ENCODE data around the gene BTBD3.
A peak's percentile ranks its signal among the peaks of the same experiment; 100 is the strongest.

Gene BTBD3

DNA sequence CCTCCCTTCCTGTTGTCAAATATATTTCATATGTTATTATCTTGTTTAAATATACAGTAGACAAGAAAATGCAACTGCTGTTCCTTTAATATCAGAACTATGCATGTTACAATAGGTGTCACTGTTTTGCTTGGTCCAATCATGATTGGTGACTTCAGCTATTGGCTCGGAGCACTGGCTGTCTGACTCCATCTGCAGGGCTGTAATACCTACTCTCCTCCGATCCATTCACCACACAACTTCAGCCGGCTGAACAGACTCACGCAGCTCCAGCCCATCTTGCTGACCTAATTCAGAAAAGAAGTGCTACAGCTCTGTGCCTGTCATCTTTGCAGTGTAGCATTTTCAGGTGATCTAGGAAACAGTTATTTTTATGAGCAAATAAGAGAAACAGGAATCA, at the start of gene BTBD3:
Gene BTBD3 (plus strand): TSS at position 231 of the 400 bp plus-strand sequence. CDS start 383 bp downstream, outside the sequence.
- no peak for DNase-seq

GRCh38 chr20:11869641-11870040, 48.1 kb upstream of the BTBD3 start:
- DNase-seq = no peak

DNA sequence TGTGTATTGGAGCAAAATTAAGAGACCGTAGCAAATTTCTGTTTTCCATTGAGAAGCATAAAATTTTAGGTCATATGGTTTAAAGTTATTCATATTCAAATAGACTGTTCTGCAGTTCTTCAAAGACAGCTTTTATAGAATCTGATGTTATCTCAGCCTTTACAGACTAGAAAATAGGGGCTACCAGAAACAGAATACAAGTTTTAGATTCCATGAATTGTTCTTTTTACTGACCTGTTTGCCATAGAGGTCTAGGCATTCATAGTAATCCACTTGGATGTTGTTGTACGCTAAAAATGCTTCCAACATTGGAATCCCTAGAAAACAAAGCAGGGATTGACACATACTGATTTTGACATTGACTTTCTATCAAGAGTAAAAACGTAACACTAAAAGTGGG, 47.3 kb upstream of the BTBD3 start:
- DNase-seq = no peak

- no peak for DNase-seq
Observed at GRCh38 chr20:11876555-11876954, 41.1 kb upstream of the BTBD3 start.

GRCh38 chr20:11880680-11881079, 37.0 kb upstream of the BTBD3 start:
- no peak for DNase-seq

DNA sequence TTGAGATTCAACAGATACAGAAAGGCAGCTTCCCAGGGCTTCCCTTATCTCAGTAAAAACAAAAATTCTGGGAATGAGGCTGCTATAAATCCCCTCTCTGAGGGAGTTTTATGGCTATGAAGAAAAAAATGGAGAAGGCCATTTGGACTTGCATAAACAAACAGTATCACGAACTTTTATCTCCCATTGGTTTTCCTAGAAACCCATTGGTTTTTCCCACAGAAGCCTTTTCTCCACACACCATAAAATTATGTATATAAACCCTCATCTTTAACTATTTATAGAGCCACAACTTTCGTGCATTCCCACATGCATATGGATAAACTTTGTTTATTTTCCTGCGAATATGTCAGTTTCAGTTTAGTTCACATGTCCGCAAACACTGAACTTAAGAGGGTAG, 36.2 kb upstream of the BTBD3 start:
- no peak for DNase-seq

DNA sequence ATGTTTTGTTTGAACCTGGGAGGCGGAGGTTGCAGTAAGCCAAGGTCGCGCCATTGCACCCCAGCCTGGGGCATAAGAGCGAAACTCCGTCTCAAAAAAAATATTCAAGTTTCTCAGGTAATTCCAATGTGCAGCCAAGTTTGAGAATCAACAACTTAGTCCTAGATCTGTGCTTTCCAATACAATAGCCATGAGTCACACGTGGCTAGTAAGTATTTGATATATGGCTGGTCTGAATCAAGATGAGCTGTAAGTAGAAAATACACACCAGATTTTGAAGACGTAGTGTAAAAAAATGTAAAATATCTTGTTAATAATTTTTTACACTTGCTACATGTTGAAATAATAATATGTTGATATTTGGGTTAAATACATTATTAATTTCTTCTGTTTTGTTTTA, 35.0 kb upstream of the BTBD3 start:
- DNase-seq = no peak

- no peak for DNase-seq
Observed at GRCh38 chr20:11888648-11889047, 29.0 kb upstream of the BTBD3 start.

- peak; percentile 71 for DNase-seq
Observed at GRCh38 chr20:11890331-11891076, 27.2 kb upstream of the BTBD3 start.

DNA sequence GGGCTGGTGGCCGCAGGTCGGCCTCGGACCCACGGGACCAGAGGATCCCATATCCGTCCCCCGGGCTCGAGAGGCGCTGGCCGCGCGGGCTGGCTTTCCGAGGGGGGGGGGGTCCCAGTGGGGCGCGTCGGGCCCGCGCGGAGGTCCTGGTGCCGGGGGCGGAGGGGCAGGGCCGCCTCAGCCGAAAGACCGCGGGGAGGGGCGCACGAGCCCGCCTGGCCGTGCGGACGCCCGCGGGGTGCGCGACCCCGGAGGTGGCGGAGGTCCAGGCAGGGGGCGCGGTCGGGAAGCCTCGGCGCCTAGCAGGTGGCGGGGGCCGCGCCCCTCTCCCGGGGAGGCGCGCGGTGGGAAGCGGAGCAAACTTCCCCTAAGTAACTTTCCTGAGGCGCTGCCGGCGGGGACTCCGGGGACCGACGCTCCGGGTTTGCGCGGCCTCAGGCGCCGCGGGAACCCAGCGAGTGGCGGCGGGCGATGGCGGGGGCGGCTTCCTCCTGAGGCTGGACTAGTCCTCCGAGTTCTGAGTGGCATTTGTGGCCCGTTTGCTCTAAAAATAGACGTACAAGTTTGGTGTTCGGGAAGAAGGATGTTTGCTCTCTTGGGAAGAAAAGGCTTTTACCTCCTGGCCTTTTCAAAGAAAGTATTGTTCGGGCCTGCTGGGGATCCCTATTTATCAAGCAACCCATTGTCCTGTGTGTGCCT, 26.5 kb upstream of the BTBD3 start:
- DNase-seq = peak; percentile 8

DNA sequence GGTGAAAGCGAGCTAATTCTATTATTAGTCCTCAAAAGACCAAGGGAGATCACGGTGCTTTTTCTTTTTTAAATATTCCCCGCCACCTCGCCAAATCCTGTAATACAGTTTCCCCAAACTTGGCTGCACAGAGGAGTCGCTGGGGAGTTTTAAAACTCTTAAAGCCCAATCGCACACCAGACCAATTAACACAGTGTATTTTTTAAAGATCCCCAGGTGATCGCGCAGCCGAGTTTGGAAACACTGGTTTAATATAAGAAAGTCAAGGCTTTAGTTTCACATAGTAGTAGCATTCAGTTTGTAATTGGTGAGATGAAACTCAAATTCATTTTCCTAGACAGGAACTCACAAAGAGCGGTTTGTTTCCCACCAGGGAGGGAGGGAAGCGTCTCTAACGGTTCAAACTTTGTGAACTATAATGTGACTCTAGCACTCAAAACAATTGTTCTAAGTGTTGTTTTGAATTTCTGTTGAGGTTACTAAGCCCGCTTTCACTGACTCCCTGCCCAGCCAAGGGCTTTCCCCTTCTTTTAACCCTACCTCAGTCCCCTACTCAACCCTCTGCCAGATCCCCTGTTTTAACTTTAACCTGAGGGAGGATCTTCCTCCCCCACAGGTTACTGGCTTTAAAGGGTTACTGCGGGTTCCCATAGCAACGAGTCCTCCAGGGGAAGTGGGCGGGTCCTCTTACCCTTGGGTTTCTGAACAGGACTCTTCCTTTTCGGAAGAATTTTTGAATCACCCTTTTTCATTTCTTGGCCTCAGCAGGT, 25.7 kb upstream of the BTBD3 start:
- peak; percentile 59 for DNase-seq

- no peak for DNase-seq
Observed at GRCh38 chr20:11894062-11894461, 23.6 kb upstream of the BTBD3 start.

DNA sequence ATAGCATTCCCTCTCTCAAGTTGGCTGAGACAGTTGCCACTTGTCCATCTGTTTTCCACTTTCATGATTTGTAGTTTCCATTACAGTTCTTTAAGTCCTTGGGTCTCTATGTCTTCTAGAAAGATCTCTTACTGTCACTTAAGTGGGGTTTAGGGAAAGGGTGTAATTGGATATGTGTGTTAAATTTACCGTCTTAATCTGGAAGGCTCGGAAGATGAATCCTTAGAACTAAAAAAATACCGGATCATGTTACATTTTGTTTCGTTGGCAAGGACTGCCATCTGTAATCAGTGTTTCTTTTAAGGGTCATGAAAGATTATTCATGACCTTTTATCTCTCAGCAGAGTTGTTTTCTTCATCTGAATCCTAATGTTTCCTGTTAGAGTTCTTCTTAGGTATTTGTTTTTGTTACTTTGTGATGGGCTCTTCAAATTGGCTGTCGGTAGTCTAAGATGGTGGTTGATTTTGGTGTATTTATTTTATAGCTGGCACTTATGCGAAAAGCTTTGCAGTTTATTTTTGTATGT, 21.8 kb upstream of the BTBD3 start:
- no peak for DNase-seq

DNA sequence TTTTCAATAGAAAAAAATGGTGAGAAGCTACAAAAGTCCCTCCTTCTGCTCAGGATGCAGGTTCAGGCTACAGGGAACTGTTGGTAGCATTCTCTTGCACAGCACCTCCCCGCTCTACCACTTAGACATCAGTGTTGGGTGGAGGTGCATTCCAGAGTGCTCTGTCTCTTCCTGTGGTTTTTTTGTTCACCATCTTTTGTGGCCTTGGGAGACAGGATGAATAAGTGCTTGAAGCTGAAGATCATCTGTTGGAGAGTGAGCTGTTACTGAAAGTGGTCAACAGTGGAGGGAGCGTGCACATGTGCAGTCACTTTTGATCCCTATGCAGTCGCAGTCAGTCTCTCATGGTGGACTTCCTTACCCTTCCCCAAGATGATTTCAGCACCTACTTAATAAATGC, 16.6 kb upstream of the BTBD3 start:
- no peak for DNase-seq

GRCh38 chr20:11902285-11902697, 15.4 kb upstream of the BTBD3 start:
- no peak for DNase-seq

GRCh38 chr20:11905460-11906179, 12.1 kb upstream of the BTBD3 start:
- DNase-seq = no peak

DNA sequence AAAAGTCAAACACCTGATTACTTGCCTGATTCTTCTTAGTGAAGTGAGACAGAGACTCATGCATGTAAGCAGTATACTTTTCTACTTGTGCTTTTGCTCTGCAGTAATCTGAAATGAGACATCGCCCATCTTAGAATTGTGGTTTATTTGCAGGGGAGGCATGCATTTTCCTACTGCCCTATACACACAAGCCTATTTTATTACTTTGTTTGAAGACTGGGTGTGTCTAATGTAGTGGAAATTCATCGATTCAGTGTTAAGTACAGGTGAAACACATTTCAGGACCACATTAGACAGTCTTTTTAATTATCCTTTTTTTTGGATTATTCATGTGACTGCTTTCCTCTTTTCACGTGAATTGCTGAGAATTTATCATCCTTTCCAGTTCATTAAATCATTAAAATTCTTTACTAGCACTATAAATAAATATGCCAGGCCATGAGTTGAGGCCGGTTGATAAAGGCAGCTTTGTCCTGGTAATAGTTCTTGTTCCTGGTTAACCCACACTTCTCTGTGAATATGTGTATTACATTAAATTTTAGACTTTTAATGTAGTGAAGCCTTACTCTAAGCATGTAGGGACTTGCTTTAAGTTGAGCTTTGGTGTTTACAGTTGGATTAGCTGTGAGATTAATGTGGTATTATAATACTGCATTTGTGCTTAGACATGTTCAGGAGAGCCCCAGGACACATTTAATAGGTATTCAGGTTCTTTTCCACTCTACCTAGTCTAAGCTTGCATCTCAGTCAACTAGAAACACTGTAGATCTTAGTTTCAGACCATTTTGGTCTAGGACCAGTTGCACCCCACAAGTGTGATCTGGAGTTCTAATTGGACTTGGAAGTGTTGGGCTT, 10.8 kb upstream of the BTBD3 start:
- DNase-seq = no peak

- no peak for DNase-seq
Observed at GRCh38 chr20:11907621-11908020, 10.1 kb upstream of the BTBD3 start.

GRCh38 chr20:11912013-11912658, 5.6 kb upstream of the BTBD3 start:
- no peak for DNase-seq

DNA sequence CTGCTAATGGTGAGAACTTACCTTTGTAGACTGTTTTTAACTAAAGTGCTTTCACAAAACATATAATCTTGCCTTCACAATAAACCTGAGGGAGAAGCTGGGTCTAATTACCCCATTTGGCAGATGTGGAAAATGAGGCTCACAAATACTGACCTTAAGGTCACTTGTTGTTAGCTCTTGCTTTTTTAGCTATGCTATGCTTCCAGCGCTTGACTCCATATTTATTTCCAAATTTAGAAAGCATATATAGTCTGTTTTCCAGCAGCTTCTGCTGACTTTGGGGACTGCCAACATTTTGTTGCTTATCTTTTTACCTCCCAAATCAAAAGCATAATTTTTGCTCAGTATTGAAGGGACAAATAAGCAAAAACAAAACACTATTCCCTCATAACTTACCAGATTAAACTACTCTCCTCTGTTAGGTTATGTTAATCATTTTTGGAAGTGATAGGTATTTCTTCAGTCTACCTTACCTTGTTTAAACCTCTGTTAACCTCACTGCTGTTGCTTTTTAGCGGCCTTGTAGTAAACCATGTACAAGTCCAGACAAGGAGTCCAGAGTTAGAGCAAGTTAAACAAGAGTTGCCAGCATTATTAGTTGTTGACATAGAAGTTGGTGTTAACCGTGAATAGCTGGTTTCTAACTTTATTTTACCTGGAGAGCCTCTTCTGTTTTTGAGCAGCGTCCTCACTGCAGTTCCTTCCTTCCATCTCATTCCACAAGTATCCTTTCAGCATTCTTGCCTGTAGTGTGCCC, 4.9 kb upstream of the BTBD3 start:
- DNase-seq = no peak
